MM.1S (cell line): ENCODE measurements around the gene SPRED2.

Experiments
- DNase-seq: peaks from one replicate; pipeline ENCODE4 v3.0.0-alpha.2; 2015
- H2AFZ ChIP-seq: fragments of 300-600 bp; sonication (generic); 2 replicates; pipeline ENCODE4 v1.6.0; 2016; ENCODE audit warnings: antibody characterized with exemption, low read length
- H3F3A ChIP-seq: fragments of 300-600 bp; sonication (generic); 2 replicates; pipeline ENCODE4 v1.6.1; 2016; ENCODE audit warnings: mild to moderate bottlenecking, antibody characterized with exemption, low read length, moderate library complexity, mixed read lengths; ENCODE audit not compliant: insufficient read depth
- H3K27ac ChIP-seq: fragments of 300-600 bp; sonication (generic); 2 replicates; pipeline ENCODE4 v1.5.1; 2016; ENCODE audit warnings: mild to moderate bottlenecking, low read length
- H3K27me3 ChIP-seq: fragments of 300-600 bp; sonication (generic); replicated peaks from 2 replicates; pipeline ENCODE4 v1.6.0; 2016; ENCODE audit warnings: low read length; ENCODE audit not compliant: insufficient read depth
- H3K36me3 ChIP-seq: fragments of 300-600 bp; sonication (generic); replicated peaks from 2 replicates; pipeline ENCODE4 v1.6.1; 2016; ENCODE audit warnings: mild to moderate bottlenecking, low read length, mixed read lengths; ENCODE audit not compliant: insufficient read depth
- H3K4me1 ChIP-seq: fragments of 300-600 bp; sonication (generic); 2 replicates; pipeline ENCODE4 v1.6.1; 2016; ENCODE audit warnings: low read length, mixed read lengths
- H3K4me2 ChIP-seq: fragments of 300-600 bp; sonication (generic); 2 replicates; pipeline ENCODE4 v1.6.0; 2016; ENCODE audit warnings: low read depth, low read length
- H3K4me3 ChIP-seq: fragments of 300-600 bp; sonication (generic); 2 replicates; pipeline ENCODE4 v1.5.1; 2016; ENCODE audit warnings: low read length, mixed read lengths
- H3K79me2 ChIP-seq: fragments of 300-600 bp; sonication (generic); 2 replicates; pipeline ENCODE4 v1.6.1; 2016; ENCODE audit warnings: mixed run types, low read length, mixed read lengths
- H3K9ac ChIP-seq: fragments of 300-600 bp; sonication (generic); 2 replicates; pipeline ENCODE4 v1.6.1; 2016; ENCODE audit warnings: low read length, mixed read lengths
- H3K9me2 ChIP-seq: fragments of 300-600 bp; sonication (generic); replicated peaks from 2 replicates; pipeline ENCODE4 v1.6.1; 2016; ENCODE audit warnings: mild to moderate bottlenecking, low read length, mixed read lengths; ENCODE audit not compliant: insufficient read depth
- H3K9me3 ChIP-seq: fragments of 300-600 bp; sonication (generic); replicated peaks from 2 replicates; pipeline ENCODE4 v1.6.1; 2016; ENCODE audit warnings: mild to moderate bottlenecking, low read length, mixed read lengths; ENCODE audit not compliant: insufficient read depth
- H4K20me1 ChIP-seq: fragments of 300-600 bp; sonication (generic); 2 replicates; pipeline ENCODE4 v1.6.1; 2016; ENCODE audit warnings: mild to moderate bottlenecking, low read length, moderate library complexity, mixed read lengths; ENCODE audit not compliant: insufficient read depth
- EZH2 ChIP-seq: fragments of 300-600 bp; sonication (generic); optimal IDR thresholded peaks from 2 replicates; pipeline ENCODE3; 2017; ENCODE audit warnings: low read depth, mild to moderate bottlenecking, antibody characterized with exemption, low read length, mixed read lengths
- EZH2phosphoT487 ChIP-seq: fragments of 300-600 bp; sonication (generic); IDR thresholded peaks from 2 replicates; pipeline ENCODE4 v1.6.1; 2018; ENCODE audit warnings: antibody characterized with exemption, low read length
- TF ChIP-seq, protein P1 (sequence below): fragments of 300-600 bp; sonication (generic); IDR thresholded peaks from 2 replicates; pipeline ENCODE4 v1.5.1; 2016; ENCODE audit warnings: antibody characterized with exemption, low read length, mixed read lengths

SPRED2 gene

DNA sequence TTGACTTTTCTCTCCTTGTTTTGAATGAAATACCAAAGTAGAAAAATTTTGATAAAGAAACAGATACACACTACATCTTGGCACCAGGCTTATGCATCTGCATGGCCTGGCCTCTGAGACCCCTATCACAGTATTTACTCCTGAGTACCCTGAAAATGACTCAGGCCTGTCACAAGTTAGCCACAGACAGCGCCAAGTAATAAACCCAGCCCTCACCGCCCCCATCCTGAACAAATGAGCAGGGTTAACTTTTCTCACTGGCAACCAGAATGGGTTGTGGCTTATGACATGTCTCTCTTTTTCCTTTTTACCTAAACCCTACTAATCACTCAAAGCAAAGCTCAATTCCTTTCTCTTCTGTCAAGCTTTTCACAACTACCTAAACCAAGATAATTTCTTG lies 35.3 kb downstream of the SPRED2 start:
- no peak overlapping the region for H3K4me2 ChIP-seq
- no peaks in the 10 kb centered on the region for H3K36me3 ChIP-seq
- H3K79me2 ChIP-seq: peaks cover 92% of the 10 kb centered on the region
- H3K9me2 ChIP-seq: no peaks in the 10 kb centered on the region
- DNase-seq: no peak
- H3K27ac ChIP-seq: peak overlapping the region; percentile 99; the same call in 1 of the 2 replicates
- H4K20me1 ChIP-seq: no peaks in the 10 kb centered on the region
- no peaks in the 10 kb centered on the region for H3K9me3 ChIP-seq
- H3K9ac ChIP-seq: no peak overlapping the region
- H3K4me1 ChIP-seq: peaks cover 55% of the 10 kb centered on the region
- no peaks in the 10 kb centered on the region for H3K27me3 ChIP-seq
- TF ChIP-seq, protein P1, sequence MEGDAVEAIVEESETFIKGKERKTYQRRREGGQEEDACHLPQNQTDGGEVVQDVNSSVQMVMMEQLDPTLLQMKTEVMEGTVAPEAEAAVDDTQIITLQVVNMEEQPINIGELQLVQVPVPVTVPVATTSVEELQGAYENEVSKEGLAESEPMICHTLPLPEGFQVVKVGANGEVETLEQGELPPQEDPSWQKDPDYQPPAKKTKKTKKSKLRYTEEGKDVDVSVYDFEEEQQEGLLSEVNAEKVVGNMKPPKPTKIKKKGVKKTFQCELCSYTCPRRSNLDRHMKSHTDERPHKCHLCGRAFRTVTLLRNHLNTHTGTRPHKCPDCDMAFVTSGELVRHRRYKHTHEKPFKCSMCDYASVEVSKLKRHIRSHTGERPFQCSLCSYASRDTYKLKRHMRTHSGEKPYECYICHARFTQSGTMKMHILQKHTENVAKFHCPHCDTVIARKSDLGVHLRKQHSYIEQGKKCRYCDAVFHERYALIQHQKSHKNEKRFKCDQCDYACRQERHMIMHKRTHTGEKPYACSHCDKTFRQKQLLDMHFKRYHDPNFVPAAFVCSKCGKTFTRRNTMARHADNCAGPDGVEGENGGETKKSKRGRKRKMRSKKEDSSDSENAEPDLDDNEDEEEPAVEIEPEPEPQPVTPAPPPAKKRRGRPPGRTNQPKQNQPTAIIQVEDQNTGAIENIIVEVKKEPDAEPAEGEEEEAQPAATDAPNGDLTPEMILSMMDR: no peak
- TF ChIP-seq EZH2: no peak
- no peak for TF ChIP-seq EZH2phosphoT487
- no peak overlapping the region for H3K4me3 ChIP-seq
- peaks cover 31% of the 10 kb centered on the region for H3F3A ChIP-seq
- no peak overlapping the region for H2AFZ ChIP-seq

DNA sequence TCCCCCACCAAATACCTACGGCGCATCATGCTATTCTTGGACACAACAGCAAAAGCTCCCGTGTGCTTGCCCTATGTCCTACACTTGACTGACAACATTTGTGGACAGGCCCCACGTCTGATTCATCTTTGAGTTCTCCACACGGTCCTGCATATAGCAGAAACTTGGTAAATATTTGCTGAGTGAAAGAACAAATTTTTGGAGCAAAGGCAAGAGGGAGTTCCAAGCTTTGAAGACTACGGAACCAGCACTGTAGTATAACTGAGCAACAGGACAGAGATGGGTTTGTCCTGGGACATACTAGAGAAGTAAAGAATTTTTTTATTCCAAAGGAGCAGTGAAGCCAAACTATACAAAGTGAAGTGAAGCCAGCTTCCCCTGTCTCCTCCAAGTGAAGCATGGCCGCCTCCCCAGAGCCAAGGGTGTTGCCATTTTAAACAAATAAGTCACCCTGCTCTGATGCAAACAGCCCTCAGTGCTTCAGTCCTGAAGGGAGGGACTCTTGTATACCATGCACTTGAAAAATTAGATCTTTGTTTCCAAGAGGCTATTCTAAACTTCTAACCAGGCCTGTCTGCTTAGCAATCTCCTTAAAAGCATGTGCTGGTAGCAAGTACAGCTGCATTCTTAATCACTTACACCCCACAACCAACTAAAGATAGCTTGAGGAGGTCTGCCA lies 35.9 kb downstream of the SPRED2 start:
- no peaks in the 10 kb centered on the region for H3K9me2 ChIP-seq
- H3K9me3 ChIP-seq: no peaks in the 10 kb centered on the region
- peak overlapping the region; percentile 2; the same call in 1 of the 2 replicates for H3K4me2 ChIP-seq
- no peak for DNase-seq
- peaks cover 36% of the 10 kb centered on the region for H3F3A ChIP-seq
- peaks cover 94% of the 10 kb centered on the region for H3K79me2 ChIP-seq
- H3K9ac ChIP-seq: no peak overlapping the region
- no peak overlapping the region for H2AFZ ChIP-seq
- peak overlapping the region; percentile 99; the same call in 1 of the 2 replicates for H3K27ac ChIP-seq
- peaks cover 62% of the 10 kb centered on the region for H3K4me1 ChIP-seq
- H3K36me3 ChIP-seq: no peaks in the 10 kb centered on the region
- no peak overlapping the region for H3K4me3 ChIP-seq
- no peaks in the 10 kb centered on the region for H3K27me3 ChIP-seq
- TF ChIP-seq EZH2 (no peak), EZH2phosphoT487 (no peak)
- TF ChIP-seq, protein P1: no peak
- H4K20me1 ChIP-seq: no peaks in the 10 kb centered on the region

DNA sequence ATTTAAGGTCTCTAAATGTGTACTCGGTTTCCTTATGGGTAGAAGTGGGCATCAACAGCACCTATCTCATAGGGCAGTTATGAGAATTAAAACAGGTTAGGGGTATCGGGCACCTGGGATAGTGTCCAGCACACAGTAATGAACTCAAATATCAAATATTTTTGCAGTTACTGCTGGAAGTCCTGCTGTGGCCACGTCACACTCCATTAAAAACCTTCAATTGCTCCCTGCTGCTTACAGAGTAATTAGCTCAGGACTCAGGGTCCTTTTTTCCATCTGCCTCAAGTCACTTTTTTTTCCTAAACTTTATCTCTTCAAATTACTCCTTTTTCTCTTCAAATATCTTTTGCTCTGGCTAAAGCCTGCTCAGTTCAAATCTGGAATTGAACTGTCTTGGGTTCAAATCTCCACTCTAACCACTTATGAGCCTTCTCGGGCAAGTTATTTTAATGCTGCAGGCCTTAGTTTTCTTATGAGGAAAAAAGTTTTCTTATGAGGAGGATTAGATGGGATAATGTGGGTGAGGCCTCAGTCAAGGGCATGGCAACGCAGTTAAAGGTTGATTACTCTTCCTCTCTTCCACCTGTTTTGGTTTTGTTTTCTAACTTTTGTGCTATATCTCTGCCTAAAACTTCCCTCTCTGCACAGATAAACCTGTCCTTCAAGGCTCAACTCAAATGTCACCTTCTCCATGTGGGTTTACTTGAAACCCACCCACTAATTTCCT lies 36.6 kb downstream of the SPRED2 start:
- no peaks in the 10 kb centered on the region for H3K36me3 ChIP-seq
- H3K4me1 ChIP-seq: peaks cover 69% of the 10 kb centered on the region
- H3K9ac ChIP-seq: no peak overlapping the region
- H3K27ac ChIP-seq: peak overlapping the region; percentile 99; the same call in 1 of the 2 replicates
- peaks cover 94% of the 10 kb centered on the region for H3K79me2 ChIP-seq
- no peak for DNase-seq
- H4K20me1 ChIP-seq: no peaks in the 10 kb centered on the region
- no peaks in the 10 kb centered on the region for H3K27me3 ChIP-seq
- no peak overlapping the region for H2AFZ ChIP-seq
- no peak overlapping the region for H3K4me3 ChIP-seq
- no peak for TF ChIP-seq EZH2
- H3K9me3 ChIP-seq: no peaks in the 10 kb centered on the region
- H3K9me2 ChIP-seq: no peaks in the 10 kb centered on the region
- peak overlapping the region; percentile 2; the same call in 1 of the 2 replicates for H3K4me2 ChIP-seq
- H3F3A ChIP-seq: peaks cover 43% of the 10 kb centered on the region
